Measurements from ENCODE around the gene CRMP1.
"Not testable (repeated sequence)": the region's sequence is repeated elsewhere in the genome, so short reads cannot be mapped to it uniquely, and the experiment has no call there.

The CRMP1 gene

DNA sequence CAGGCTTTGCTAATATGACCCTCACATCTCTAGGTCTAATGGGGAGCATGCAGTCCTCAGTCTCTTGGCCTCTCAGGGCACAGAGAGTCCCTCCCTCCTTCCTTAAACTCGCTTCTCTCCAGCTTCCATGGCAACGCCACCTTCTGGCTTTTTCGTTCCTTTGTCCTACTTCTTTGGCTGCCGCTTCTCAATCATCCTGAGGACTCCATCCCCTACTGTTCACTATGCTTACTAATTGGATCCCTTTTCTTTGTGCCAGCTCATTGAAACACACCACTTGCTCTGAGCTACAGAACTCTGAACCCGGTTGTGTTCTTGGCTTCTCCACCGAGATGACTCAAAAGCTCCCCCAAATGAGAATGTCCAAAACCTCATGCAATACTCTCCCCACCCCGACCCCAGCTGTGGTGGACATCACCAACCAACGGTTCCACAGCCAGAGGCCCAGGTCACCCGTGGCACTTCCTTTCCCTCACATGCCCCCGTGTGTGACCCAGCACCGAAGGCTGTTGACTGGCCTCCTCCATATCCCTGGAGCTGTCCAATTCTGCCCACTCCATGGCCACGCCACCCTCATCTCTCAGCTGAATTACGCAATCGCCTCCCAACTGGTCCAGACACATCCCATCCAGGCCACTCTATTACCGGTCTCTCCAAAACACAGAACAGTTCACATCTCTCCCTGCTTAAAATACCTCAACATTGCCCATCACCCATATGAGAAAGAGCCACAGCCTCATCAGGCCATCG lies 34.7 kb downstream of the CRMP1 start:
- no peak for FAIRE-seq
- DNase-seq (ENCODE audit: low spot score) = no peak

DNA sequence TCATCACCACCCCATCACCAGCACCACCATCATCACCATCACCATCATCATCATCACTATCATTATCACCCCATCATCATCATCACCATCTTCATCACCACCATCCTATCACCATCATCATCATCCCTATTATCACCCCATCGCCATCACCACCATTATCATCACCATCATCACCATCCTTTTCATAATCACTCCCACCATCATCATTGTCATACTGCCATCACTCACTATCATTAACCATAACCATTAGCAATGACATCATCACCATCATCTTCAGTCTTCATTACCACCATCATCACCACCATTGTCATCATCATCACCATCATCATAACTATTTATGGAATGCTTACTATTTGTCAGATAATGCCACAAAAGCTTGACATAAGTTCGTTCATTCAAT lies 35.7 kb downstream of the CRMP1 start:
- no peak for DNase-seq (ENCODE audit: low spot score)
- no peak for FAIRE-seq

DNA sequence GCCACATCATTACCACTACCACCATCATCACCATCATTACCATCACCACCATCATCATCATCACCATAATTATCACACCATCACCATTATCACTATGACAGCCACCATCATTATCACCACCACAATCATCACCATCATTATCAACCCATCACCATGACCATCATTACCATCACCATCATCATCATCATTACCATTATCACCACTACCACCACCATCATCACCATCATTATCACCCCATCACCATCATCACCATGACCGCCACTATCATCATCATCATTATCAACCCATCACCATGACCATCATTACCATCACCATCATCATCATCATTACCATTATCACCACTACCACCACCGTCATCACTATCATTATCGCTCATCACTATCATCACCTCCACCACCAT lies 36.5 kb downstream of the CRMP1 start:
- FAIRE-seq; DNase-seq (ENCODE audit: low spot score): not testable (repeated sequence)

DNA sequence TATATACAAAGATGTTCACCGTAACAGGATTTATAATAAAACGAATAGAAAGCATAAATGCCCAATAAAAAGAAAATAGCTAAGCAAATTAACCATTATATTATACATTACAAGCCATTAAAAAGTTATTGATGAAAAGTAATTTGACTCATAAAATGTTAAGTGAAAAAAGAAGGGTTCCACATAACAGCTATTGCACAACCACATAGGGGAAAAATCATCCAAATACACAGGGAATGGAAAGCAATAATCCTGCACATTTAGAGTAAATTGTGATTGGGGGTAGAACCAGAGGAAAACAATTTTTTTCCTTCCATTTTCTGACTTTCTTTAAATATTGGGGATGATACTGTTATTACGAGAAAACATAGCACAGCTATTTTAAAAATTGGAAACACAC lies 38.0 kb downstream of the CRMP1 start:
- no peak for DNase-seq (ENCODE audit: low spot score)
- no peak for FAIRE-seq

DNA sequence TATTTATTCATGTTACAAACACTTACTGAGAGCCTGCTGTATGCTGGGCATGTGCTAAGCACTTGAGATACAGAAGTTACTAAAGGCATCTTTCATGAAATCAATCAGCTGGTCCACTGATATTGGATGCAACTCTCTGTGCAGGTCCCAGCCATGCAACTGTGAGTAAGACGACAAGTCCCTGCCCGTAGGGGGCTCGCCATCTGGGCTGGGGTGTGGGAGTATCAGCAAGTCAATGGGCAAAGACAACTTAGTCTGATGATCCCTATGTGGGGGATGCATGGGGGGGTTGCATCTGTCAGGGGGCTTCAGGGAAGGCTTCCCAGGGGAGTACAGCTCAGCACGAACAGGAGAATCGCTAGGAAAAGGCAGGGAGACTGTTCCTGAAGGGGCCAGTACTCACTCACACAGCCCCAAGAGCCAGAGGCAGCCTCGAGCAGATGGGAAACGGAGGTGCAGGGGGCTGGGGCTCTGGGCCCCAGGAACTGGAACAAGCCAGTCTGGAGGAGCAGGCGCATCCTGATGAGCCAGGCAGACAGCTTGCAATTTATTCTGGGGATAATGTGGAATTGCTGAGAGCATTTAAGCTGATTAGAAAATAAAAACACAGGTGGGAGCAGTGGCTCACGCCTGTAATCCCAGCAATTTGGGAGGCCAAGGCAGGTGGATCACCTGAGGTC lies 40.2 kb downstream of the CRMP1 start:
- DNase-seq (ENCODE audit: low spot score) (no peak), FAIRE-seq (no peak)

DNA sequence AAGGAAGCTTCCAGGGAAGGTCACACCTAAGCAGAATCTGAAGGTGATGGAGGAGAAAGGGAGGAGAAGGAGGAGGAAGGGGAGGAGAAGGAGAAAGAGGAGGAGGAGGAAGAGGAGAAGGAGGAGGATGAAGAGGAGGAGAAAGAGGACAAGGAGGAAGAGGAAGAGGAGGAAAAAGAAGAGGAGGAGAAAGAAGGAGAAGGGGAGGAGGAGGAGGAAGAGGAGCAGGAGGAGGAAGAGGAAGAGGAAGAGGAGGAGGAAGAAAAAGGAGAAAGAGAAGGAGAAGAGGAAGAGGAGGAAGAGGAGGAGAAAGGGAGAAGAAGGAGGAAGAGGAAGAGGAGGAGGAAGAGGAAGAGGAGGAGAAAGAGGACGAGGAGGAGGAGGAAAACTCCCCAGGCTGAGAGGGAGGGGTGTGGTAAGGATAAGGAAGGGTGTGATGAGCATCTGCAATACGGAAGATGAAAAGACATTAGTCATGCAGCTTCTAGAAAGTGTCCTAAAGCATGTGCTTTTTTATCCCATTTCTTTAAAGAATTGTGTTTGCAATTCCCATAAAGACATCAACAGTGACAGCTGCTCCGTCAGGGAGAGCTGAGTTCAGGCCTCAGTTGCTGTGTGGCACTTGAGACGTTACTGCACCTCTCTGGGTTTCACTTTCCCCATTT lies 41.1 kb downstream of the CRMP1 start:
- DNase-seq (ENCODE audit: low spot score) = no peak
- no peak for FAIRE-seq

DNA sequence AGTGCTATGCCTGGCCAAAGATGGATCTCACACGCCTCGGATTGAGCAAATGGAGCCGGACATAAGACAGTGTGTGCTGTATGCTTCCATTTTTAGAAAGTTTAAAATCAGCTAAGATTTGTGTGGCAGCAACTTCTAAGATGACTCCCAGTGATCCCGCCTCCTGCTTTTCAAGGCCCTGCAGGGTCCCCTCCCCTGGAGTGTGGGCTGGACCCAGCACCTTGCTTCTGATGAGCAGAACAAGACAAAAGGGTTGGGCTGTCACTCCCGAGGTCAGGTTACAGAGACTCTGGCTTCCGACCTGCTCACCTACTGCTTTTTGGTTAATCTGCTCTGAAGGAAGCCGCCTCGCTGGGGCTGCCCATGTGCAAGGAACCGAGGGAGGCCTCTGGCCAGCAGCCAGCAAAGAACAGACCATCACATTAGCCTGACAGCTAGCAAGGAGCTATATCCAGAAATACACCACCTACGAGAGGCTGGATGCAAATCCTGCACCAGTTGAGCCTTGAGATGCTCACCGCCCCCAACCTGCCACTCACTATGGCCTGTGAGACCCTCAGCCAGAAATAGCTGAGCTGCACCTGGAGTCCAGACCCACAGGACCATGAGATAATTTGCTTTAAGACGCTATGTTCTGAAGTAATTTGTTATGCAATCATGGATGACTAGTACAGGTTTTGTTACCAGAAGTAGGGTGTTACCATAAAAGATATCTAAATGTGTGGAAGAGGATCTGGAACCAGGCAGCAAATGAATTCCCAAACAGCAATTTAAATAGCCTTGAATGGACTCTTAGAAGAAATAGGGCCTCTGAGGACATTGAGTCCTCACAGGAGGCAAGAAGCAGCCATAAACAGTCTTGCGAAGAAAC lies 47.6 kb downstream of the CRMP1 start:
- FAIRE-seq = no peak

DNA sequence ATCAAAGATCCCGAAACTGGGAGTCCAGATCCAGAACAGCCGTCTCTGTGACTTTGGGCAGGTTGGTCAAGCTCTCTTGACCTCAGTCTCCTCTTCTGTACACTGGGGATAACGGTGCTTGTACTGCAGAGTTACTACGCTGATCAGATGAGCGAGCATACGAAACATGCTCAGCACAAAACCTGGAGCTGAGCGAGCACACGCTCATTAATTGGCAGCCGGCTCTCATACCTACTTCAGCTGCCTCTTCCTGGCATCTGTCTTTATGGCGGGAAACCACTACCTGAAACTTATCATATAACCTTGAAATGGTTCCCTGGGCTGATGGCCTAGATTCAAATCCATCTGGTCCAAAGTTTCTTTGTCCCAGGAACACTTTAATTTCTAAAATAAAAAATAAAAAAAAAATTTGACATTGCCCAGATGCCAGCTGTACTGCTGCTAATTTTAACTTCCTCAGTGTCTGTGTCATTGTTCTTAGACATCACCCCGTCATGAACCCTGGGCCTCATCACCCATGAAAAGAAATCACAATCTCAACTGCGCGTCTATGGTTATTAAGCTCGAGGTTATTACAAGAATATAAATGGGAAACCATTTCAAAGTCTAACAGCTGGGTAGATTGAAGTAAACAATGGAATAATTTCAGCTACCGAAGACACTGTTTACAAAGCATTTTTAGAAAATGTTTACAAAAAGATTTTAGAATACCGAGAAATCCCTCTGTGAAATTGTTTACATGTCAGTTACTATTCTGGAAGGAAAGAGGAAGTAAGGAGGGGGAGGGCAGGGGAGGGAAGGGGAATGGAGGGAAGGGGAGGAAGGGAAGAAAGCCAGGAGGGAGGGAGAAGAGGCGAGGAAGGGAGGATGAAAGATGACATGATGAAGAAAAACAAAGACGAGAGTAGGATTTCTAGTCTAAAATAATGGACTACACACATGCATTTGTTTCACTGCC lies 49.0 kb downstream of the CRMP1 start:
- no peak for FAIRE-seq

More for the DNA sequence above, 47.6 kb downstream of the CRMP1 start:
- no peak for DNase-seq (ENCODE audit: low spot score)

DNA sequence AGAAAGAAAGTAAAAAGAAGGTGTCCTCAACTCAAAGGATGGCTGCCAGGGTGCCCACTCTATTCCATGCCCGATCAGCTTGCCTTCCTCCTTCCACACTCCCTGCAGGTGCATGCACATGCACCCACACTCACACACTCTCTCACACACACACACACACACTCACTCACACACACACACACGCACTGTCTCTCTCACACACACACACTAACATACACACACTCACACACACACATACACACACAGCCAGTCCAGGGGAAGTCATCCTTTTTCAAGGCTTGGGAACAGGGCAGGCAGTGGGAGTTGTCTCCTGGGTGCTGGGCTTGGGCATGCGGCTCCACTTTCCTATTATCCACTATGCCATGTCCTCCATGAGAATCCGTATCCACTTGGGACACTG lies 50.4 kb downstream of the CRMP1 start:
- DNase-seq (ENCODE audit: low spot score) (no peak), FAIRE-seq (no peak)

More for the DNA sequence above, 49.0 kb downstream of the CRMP1 start:
- DNase-seq (ENCODE audit: low spot score) = no peak

DNA sequence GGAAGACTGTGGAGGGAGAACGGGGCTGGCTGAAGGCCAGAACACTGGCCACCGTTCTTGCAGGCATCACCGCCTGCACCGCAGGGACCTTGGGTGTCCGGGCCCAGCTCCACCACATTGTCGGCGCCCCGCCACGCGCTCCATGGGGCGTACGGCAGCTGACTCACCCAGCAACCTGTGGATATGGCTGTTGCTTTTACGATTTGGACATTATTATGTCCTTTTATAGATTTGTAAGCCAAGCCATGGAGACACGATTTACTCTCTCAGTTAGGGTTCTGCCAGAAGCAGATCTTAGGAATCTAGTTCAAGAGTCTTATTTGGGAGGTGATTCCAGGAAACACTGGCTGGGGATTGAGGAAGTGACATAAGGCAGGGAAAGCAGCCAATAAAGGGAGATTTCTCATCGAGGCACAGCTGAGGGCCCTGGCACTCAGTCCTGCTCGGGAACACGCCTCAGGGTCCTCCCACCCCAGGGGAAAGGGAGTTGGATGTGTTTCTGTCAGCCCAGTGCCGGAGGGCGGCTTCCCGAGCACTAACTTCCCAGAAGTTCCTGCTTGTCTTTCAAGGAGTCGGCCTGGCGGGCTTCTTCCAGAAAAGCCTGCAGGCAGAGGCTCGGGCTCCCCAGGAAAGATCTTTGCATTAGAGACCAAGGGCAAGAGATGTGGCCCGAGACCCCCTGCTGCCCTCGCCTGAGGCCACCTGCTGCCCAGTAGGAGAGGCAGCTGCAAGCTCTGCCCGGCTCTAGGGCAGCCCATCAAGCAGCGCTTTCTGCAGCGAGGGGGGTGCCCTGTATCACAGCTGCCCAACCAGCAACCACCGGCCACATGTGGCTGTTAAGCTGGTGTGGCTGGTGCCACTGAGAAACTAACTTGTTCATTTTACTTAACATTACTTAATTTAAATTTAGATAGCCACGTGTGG lies 52.9 kb downstream of the CRMP1 start:
- no peak for FAIRE-seq

DNA sequence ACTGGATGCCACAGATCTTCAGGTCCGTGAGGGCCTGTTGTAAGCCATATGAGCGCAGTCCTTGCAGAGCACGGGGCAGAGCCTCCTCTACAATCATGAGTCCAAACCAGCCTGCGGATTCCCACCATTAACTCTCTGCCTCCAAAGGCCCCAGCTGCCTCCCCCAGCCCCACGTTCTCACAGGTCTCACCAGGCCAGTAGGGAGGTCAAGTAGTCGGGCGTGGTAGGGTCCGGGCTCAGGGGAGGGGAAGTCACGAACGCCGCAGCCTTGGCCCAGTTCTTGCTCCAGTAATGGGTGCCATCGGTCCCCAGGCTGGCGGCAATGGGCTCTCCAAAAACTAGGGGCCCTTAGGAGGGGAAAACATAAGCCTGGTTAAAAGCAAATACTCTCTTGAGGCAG lies 53.6 kb downstream of the CRMP1 start:
- DNase-seq (ENCODE audit: low spot score) (no peak), FAIRE-seq (no peak)

More for the DNA sequence above, 52.9 kb downstream of the CRMP1 start:
- no peak for DNase-seq (ENCODE audit: low spot score)

DNA sequence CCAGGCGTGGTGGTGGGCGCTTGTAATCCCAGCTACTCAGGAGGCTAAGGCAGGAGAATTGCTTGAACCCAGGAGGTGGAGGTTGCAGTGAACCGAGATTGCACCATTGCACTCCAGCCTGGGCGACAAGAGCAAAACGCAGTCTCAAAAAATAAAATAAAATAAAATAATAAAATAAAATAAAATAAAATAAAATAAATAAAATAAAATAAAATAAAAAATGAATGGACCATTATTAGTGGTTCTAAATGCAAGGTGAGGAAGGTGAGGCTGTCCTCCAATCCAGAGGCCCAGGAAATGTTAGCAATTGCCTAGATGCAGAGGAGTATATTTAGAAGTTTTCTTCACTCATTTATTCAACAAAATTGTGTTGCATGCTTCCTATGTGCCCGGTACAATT lies 55.4 kb downstream of the CRMP1 start:
- FAIRE-seq = not testable (repeated sequence)

DNA sequence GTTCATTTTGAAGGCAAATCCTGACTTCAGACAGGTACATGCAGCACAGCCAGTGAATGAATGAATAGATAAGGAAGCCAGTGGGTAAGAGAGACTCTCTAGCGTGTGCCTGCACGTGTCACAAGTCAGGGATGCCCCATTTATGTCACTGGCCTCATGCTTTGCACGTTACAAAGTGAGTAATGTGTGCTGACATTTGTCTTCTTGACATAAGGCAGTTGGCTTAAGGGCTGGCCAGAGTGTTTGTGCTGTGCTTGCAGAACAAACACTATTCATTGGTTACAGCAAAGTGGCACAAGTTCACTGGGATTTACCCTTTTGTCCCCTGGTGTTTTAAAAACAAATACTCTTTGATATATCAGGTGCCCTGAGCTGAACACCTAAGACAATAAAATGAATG lies 55.9 kb downstream of the CRMP1 start:
- DNase-seq (ENCODE audit: low spot score) (no peak), FAIRE-seq (no peak)

More for the DNA sequence above, 55.4 kb downstream of the CRMP1 start:
- DNase-seq (ENCODE audit: low spot score) = not testable (repeated sequence)

DNA sequence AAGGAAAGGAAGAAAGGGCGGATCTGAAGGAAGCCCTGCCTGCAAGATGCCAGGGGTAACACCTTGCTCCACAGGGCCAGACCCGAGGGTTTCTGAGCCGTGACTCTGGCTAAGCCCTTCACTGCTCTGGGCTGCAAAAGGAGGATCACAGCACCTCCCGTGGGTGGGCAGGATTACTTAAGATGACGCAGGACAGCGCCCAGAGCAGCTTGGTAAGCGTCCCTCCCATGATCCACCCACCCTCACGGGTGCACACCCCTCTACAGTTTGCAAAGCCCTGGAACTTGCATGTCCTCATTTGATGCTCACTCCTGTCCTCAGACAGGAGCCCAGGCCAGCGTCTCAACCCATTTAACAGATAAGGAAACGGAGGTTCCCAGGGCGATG lies 64.9 kb downstream of the CRMP1 start:
- no peak for DNase-seq (ENCODE audit: low spot score)
- no peak for FAIRE-seq

DNA sequence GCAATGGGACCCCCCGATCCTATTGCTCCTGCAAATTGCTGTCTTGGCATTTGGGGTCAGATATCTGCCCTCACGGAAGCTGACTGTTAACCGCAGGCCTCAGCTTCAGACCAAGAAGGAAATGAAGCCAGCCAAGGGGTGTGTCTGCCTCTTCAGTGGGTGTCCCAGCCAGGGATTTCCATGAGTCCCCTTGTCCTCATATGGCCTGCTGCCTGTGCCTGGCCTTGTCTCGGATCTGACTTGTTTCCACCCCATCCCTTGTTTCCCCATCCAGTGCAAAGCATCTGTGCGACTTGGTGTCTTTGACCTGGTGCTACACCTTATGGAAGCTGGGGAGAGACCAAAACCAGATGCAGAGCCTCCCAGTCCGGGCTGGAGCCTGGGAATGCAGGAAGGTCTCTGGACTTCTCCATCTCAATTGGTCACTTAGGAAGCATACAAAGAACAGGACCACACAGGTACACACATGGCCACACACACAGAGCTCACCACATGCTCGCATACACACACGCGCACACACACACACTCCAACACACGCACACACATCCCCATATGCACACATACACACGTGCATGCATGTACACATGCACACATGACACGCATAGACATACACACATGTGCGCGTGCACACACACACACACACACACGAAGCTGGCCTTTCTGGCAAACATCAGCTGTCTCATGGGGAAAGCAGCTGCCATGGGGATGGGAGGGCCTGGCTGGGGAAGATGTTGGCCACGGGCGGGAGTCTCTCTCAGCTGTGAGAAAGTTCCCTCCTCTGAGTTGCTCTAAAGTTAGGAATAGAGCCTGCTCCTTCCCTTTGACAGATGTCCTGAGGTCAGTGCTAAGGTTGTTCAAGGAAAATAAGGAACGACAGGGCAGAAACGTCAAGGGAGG lies 65.5 kb downstream of the CRMP1 start:
- FAIRE-seq = no peak
- no peak for DNase-seq (ENCODE audit: low spot score)

DNA sequence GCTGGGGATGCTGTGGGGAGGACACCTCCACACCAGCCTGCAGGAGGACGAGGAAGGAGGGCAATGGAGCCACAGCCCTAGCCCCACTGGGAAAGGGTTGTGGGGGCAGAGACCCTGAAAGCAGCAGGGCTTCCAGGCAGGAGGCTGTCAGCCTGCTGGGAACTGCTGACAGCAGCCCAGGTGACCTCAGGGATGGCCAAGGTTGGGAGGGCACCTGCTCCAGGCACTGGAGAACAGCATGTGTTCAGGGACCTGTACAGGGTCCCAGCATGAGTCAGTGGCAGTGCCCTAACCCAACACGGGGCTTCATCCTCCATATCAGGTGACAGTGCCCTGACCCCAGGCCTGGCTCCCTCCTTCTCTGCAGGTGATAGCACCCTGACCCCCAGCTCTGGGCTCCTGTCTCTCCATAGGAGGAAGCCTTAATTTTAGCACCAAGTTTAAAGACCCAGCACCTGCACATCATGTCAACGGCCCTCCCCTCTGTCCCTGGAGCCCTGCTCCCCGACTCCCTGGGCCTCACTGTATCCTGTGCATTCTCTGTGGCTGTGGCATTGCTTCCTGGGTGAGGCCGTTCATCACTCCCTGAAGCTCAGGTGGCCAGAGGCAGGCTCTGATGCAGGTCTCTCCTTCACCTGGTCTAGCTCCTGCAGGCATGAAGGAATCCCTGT lies 66.3 kb downstream of the CRMP1 start:
- no peak for DNase-seq (ENCODE audit: low spot score)
- FAIRE-seq = no peak

DNA sequence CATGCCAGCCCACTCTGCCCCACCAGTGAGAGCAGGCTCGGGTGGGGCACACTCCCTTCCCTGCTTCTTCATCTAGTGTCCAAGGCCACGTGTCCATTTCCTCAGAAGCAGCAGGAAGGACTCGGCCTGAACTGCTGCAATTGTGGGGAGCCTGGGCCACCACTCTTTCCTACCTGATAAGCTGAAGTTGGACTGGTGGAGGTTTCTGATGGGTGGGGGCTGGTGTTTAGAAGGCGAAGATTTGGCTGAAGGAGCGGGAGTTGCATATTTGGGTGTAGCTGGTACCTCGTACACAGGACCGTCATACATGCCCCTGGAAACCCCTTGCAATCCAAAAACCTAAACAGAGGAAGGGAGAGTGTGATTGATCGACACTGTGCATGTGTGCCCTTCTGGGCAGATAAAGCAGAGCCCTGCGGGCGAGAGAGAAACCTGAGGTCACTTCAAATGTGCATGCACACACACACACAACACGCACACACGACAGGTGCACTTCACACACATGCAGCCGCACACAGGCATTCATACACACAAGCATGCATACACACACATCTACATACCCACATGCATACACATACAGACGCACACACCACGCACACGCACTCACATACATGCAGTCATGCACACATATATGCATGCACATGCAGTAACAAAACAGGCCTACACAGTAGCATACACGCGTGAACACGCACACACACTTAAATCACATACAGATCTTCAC lies 67.4 kb downstream of the CRMP1 start:
- no peak for FAIRE-seq
- DNase-seq (ENCODE audit: low spot score) = no peak

Measured in RCC 7860 (cell line).